ENCODE data around the gene YJU2. TPM values are rescaled to one million over a fixed set of nuclear protein-coding genes. Genes with fewer than 3 reads are reported as not detected.

YJU2 gene
- total RNA-seq, result 10 to 100 TPM; 18.4 to 27.5 (median 21.5) TPM
- polyA plus RNA-seq, result 10 to 100 TPM; 20.7 to 33.1 TPM
- long read RNA-seq, donor 1, transcript YJU2-201 (8 exons, 1,434 nt), result major isoform, 130 of 134 reads
- long read RNA-seq, donor 1, partial matches to known transcripts, result 1 of 134 reads
- long read RNA-seq, donor 1, other reads (novel, unspliced or antisense), result 3 of 134 reads
- long read RNA-seq, donor 2, transcript YJU2-201 (8 exons, 1,434 nt), result major isoform, 8 of 8 reads
- long read RNA-seq, donor 2, partial matches to known transcripts, result 0 of 8 reads
- long read RNA-seq, donor 2, other reads (novel, unspliced or antisense), result 0 of 8 reads
- long read RNA-seq, donor 3, transcript YJU2-201 (8 exons, 1,434 nt), result major isoform, 23 of 29 reads
- long read RNA-seq, donor 3, partial matches to known transcripts, result 4 of 29 reads
- long read RNA-seq, donor 3, other reads (novel, unspliced or antisense), result 2 of 29 reads

- peak within 1 kb of the TSS; percentile 91 for H3K4me3 ChIP-seq
- 0 to 1% (median 0%) methylated on average over 43 to 45 of the region's 45 CpGs for WGBS, 3 donors
- H3K9me3 ChIP-seq, result no peaks in the 10 kb centered on the region
- H3K4me1 ChIP-seq (ENCODE audit: insufficient read depth), result no peaks in the 10 kb centered on the region
- intact Hi-C loops (cut with DNase I), result no loop called here
- TF ChIP-seq EP300 (IDR thresholded peaks at IDR 0.05) (no peak), POLR2A (IDR thresholded peaks at IDR 0.05) (peak; percentile 35), CTCF (IDR thresholded peaks at IDR 0.05) (peak; percentile 31 to 65 (median 59))
- H3K36me3 ChIP-seq, result no peaks in the 10 kb centered on the region
- DNase-seq, result peak; percentile 98 to 99 (median 98)
- peak within 1 kb of the TSS; percentile 74 to 92 for H3K27ac ChIP-seq
- H3K27me3 ChIP-seq, result no peaks in the 10 kb centered on the region
Observed at GRCh38 chr19:4246767-4247593, at the start of gene YJU2. Gene YJU2 (plus strand): TSS chr19:4247080. CDS start chr19:4247147, 67 bp downstream.

GRCh38 chr19:4197228-4197624, 49.7 kb upstream of the YJU2 start:
- intact Hi-C loops (cut with DNase I), result no loop called here
- TF ChIP-seq POLR2A (IDR thresholded peaks at IDR 0.05) (no peak), EP300 (IDR thresholded peaks at IDR 0.05) (no peak), CTCF (IDR thresholded peaks at IDR 0.05) (no peak)
- H3K9me3 ChIP-seq, result no peaks in the 10 kb centered on the region
- DNase-seq, result no peak
- no peak overlapping the region for H3K4me3 ChIP-seq
- H3K36me3 ChIP-seq, result no peaks in the 10 kb centered on the region
- H3K27me3 ChIP-seq, result peaks cover 6% of the 10 kb centered on the region
- no peak overlapping the region for H3K27ac ChIP-seq
- H3K4me1 ChIP-seq (ENCODE audit: insufficient read depth), result no peaks in the 10 kb centered on the region
- WGBS, 3 donors, result 78 to 84% (median 83%) methylated on average over 5 of the region's 5 CpGs

- Histone ChIP-seq H3K36me3 (no peaks in the 10 kb centered on the region), H3K27me3 (peaks cover 6% of the 10 kb centered on the region), H3K27ac (no peak overlapping the region), H3K4me1 (ENCODE audit: insufficient read depth) (no peaks in the 10 kb centered on the region), H3K4me3 (no peak overlapping the region), H3K9me3 (no peaks in the 10 kb centered on the region)
- no peak for TF ChIP-seq CTCF (IDR thresholded peaks at IDR 0.05)
- no peak for TF ChIP-seq POLR2A (IDR thresholded peaks at IDR 0.05)
- no peak for TF ChIP-seq EP300 (IDR thresholded peaks at IDR 0.05)
- 14 to 21% (median 17%) methylated on average over 47 to 67 of the region's 70 CpGs for WGBS, 3 donors
- no peak for DNase-seq
- intact Hi-C loops (cut with DNase I), result no loop called here
Observed at GRCh38 chr19:4197625-4198466, 49.0 kb upstream of the YJU2 start.
